Endothelial cell of umbilical vein (primary cell): ENCODE results near the gene TCP11L2. TPM values are rescaled to one million over a fixed set of nuclear protein-coding genes. Genes with fewer than 3 reads are reported as not detected.

Source experiments
- BruUV-seq: library from RNA; stranded (reverse); fragments of 400-500 nt; replicated peaks from 2 replicates; lab custom pipeline; 2021; lab: Mats Ljungman, UMichigan
- CTCF ChIA-PET: fragments of 300-600, 350-600 bp; sonication (Branson Sonifier 250); formaldehyde crosslinking; loops from one replicate; lab custom pipeline; 2021; ENCODE audit warnings: antibody characterized with exemption, inconsistent platforms; lab: Charles Lee
- POLR2A ChIA-PET: fragments of 300-600, 350-600 bp; sonication (Branson Sonifier 250); formaldehyde crosslinking; loops from one replicate; lab custom pipeline; 2021; ENCODE audit warnings: antibody characterized with exemption, inconsistent platforms; lab: Charles Lee
- DNase-seq: peaks from one replicate; pipeline ENCODE4 v3.0.0-alpha.2; 2011; ENCODE audit warnings: low read depth, low spot score
- FAIRE-seq: peaks from 2 replicates; lab custom pipeline; 2011; peaks lifted over from hg19 to GRCh38; lab: Jason Lieb, UNC
- H2AFZ ChIP-seq: 2 replicates; pipeline ENCODE4 v1.6.0; 2012; ENCODE audit warnings: low read depth, low read length, control low read depth, inconsistent platforms
- H3K27ac ChIP-seq: 2 replicates; pipeline ENCODE4 v1.5.1; 2011; ENCODE audit warnings: low read depth, mild to moderate bottlenecking, control low read depth, low read length, moderate library complexity; ENCODE audit not compliant: insufficient read depth
- H3K27me3 ChIP-seq, 2 experiments: 2 replicates each; pipeline versions ENCODE4 v1.6.0 to v1.6.1; 2011; ENCODE audit warnings: low read length in 2 of 2, mixed read lengths in 1 of 2; ENCODE audit not compliant: control insufficient read depth in 2 of 2, insufficient read depth in 2 of 2
- H3K36me3 ChIP-seq, 2 experiments: 2 replicates in 1 of 2; 3 replicates in 1 of 2; pipeline ENCODE4 v1.5.1; 2011; ENCODE audit warnings: low read length in 2 of 2, mild to moderate bottlenecking in 1 of 2, moderate library complexity in 1 of 2; ENCODE audit not compliant: control insufficient read depth in 2 of 2, insufficient read depth in 2 of 2; ENCODE audit errors: extremely low read depth in 1 of 2
- H3K4me1 ChIP-seq: 3 replicates; pipeline ENCODE4 v1.5.1; 2011; ENCODE audit warnings: mild to moderate bottlenecking, low read length; ENCODE audit not compliant: control insufficient read depth, insufficient read depth; ENCODE audit errors: extremely low read depth
- H3K4me2 ChIP-seq: 2 replicates; pipeline ENCODE4 v1.6.1; 2011; ENCODE audit warnings: low read length, control low read depth, mixed read lengths; ENCODE audit not compliant: insufficient read depth
- H3K4me3 ChIP-seq, 3 experiments: fragments of 200-600 bp in 1 of 3; sonication (generic), shearing (Covaris generic) in 1 of 3; replicated peaks in 1 of 3; 2 replicates each; pipeline ENCODE4 v1.5.1; 2011 to 2016; ENCODE audit warnings: control low read depth in 3 of 3, low read length in 3 of 3, mild to moderate bottlenecking in 2 of 3, inconsistent platforms in 1 of 3, low read depth in 1 of 3, moderate library complexity in 1 of 3; ENCODE audit not compliant: insufficient read depth in 1 of 3
- H3K79me2 ChIP-seq: 2 replicates; pipeline ENCODE4 v1.6.0; 2012; ENCODE audit warnings: low read length, inconsistent platforms; ENCODE audit not compliant: control insufficient read depth, insufficient read depth
- H3K9ac ChIP-seq: replicated peaks from 2 replicates; pipeline ENCODE3; 2011; ENCODE audit warnings: low read length, control low read depth; ENCODE audit not compliant: insufficient read depth; ENCODE audit errors: extremely low read depth
- H3K9me1 ChIP-seq: replicated peaks from 3 replicates; pipeline ENCODE4 v1.6.0; 2011; ENCODE audit warnings: mild to moderate bottlenecking, low read length; ENCODE audit not compliant: control insufficient read depth, insufficient read depth; ENCODE audit errors: extremely low read depth
- H3K9me3 ChIP-seq: replicated peaks from 2 replicates; pipeline ENCODE4 v1.5.1; 2012; ENCODE audit warnings: low read length, inconsistent platforms; ENCODE audit not compliant: control insufficient read depth, insufficient read depth
- H4K20me1 ChIP-seq: replicated peaks from 2 replicates; pipeline ENCODE3; 2011; ENCODE audit warnings: mild to moderate bottlenecking, low read length; ENCODE audit not compliant: control insufficient read depth, insufficient read depth; ENCODE audit errors: extremely low read depth
- CTCF ChIP-seq, 2 donors: IDR thresholded peaks; 1 replicate in 1 of 2; 2 replicates in 1 of 2; pipeline ENCODE4 v1.5.1; 2011; ENCODE audit warnings: low read length in 2 of 2, mild to moderate bottlenecking in 2 of 2, moderate library complexity in 2 of 2, control low read depth in 1 of 2, inconsistent platforms in 1 of 2, low read depth in 1 of 2; ENCODE audit not compliant: insufficient read depth in 1 of 2; ENCODE audit errors: extremely low read depth in 1 of 2
- EZH2 ChIP-seq: IDR thresholded peaks from 2 replicates; pipeline ENCODE4 v1.6.1; 2012; ENCODE audit warnings: borderline replicate concordance, low read depth, mild to moderate bottlenecking, moderate library complexity, low read length, inconsistent platforms; ENCODE audit not compliant: severe bottlenecking
- FOS ChIP-seq: IDR thresholded peaks from 2 replicates; pipeline ENCODE4 v1.6.1; 2011; ENCODE audit warnings: mild to moderate bottlenecking, low read length, moderate library complexity, borderline replicate concordance; ENCODE audit not compliant: insufficient read depth
- JUN ChIP-seq: IDR thresholded peaks from 2 replicates; pipeline ENCODE4 v1.6.1; 2011; ENCODE audit warnings: borderline replicate concordance, low read depth; ENCODE audit not compliant: insufficient read length, insufficient read depth
- POLR2AphosphoS5 ChIP-seq: IDR thresholded peaks from 2 replicates; pipeline ENCODE4 v1.6.1; 2012; ENCODE audit warnings: low read depth, mild to moderate bottlenecking, control low read depth, low read length, moderate library complexity; ENCODE audit not compliant: insufficient read depth
- dilution Hi-C: fragments of 300-500 bp; cut with MboI; formaldehyde crosslinking; loops from one replicate; pipeline ENCODE4 v1.15.0; 2019; ENCODE audit warnings: low sequenced_read_pairs; ENCODE audit not compliant: extremely low pct_ligation_motif_present
- intact Hi-C: fragments of 100-400 bp; cut with micrococcal nuclease; formaldehyde crosslinking; loops from one replicate; pipeline ENCODE4 v1.10.0; 2022
- polyA plus RNA-seq, 4 experiments: library from polyadenylated mRNA; depleted of rRNA in 3 of 4; stranded (reverse) in 3 of 4; unstranded in 1 of 4; fragments of >200 nt; gene quantifications; 2 replicates each; pipeline versions ENCODE4 v1.2.1 to v1.2.3, GENCODE V29; 2011 to 2012; ENCODE audit warnings: missing spikeins in 1 of 4
- total RNA-seq: library from RNA; stranded (reverse); gene quantifications from 2 replicates; pipeline ENCODE4 v1.2.3, GENCODE V29; 2021
- TF ChIP-seq, protein P1 (sequence below): IDR thresholded peaks from 2 replicates; pipeline ENCODE4 v1.6.1; 2011; ENCODE audit not compliant: insufficient read depth, insufficient read length

TCP11L2 gene
- total and polyA plus RNA-seq, 2 donors (not counting 3 experiments of a cell fraction or from before 2014, with no cell fraction given), result 6.0 to 18.7 TPM

DNA sequence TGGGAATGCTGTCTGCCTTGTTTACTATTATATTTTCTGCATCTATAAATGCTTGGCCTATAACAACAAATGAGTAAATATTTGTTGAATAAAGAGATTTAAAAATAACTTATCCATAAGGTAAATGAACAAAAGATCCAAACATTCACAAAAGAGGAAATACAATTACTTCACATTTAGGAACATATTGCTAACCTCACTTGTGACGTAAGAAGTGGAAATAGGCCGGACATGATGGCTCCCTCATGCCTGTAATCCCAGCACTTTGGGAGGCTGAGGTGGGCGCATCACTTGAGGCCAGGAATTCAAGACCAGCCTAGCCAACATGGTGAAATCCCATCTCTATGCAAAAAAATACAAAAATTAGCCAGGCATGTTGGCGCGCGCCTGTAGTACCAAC is 29.0 kb upstream of the TCP11L2 start:
- Histone ChIP-seq H3K9me1 (no peaks in the 10 kb centered on the region), H3K9ac (no peak overlapping the region), H3K79me2 (no peaks in the 10 kb centered on the region), H3K27ac (no peak overlapping the region), H3K4me2 (no peak overlapping the region), H3K4me1 (no peaks in the 10 kb centered on the region), H2AFZ (no peak overlapping the region), H3K4me3 (no peak overlapping the region), H3K27me3 (peaks cover 2 to 11% of the 10 kb centered on the region in 2 experiments), H3K9me3 (no peaks in the 10 kb centered on the region), H4K20me1 (no peaks in the 10 kb centered on the region), H3K36me3 (no peaks in the 10 kb centered on the region)
- CTCF ChIA-PET, result interaction anchor here (1.0 to 4.5 kb wide), 3 partner anchors 9 to 50 kb away, joined by 4 to 16 read pairs (median 5); no protein-coding TSS in a partner anchor
- dilution Hi-C loops (no loop called here), intact Hi-C loops (no loop called here)
- TF ChIP-seq, protein P1, sequence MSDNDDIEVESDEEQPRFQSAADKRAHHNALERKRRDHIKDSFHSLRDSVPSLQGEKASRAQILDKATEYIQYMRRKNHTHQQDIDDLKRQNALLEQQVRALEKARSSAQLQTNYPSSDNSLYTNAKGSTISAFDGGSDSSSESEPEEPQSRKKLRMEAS, result no peak
- no peak for TF ChIP-seq POLR2AphosphoS5
- no peak for TF ChIP-seq EZH2
- no peak for TF ChIP-seq JUN
- no peak for TF ChIP-seq CTCF (IDR thresholded peaks at IDR 0.05; ENCODE audit: extremely low read depth in 1 of 2, insufficient read depth in 1 of 2, low read depth in 1 of 2, low read length in 2 of 2)
- no peak for TF ChIP-seq FOS
- POLR2A ChIA-PET, result no interaction called here
- FAIRE-seq, result no peak
- no TSS peak for BruUV-seq
- DNase-seq, result no peak
